ENCODE measurements around the gene MVB12B. TPM values are rescaled to one million over a fixed set of nuclear protein-coding genes. Genes with fewer than 3 reads are reported as not detected.

Gene MVB12B
- total RNA-seq, 1 experiment from 2014 or later: 9.4 TPM

DNA sequence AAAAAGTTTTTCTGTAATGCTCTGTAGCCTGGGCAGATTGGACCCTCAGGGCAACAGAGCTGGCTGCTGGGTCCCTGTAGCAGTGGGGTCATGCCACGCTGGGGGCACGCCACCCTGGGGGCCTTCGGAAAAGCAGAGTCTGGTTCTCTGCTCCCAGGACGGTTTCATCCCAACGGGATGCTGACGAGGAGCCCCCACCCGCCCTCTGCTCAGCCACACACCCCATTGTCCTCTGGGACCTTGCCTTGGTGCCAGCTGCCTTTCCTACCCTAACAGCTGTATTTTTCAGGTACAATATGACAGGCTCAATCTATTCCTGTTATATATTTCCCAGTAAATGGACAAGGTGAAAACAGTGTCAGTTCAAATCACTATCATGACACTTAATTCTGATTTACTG is 29.0 kb upstream of the MVB12B start:
- intact Hi-C loops (cut with micrococcal nuclease; ENCODE audit: unreplicated experiment): no loop called here
- Histone ChIP-seq H3K27me3 (ENCODE audit: control insufficient read depth, insufficient read depth, low read length) (no peaks in the 10 kb centered on the region), H3K4me3 (ENCODE audit: low read depth in 2 of 2, low read length in 2 of 2) (no peak overlapping the region), H3K36me3 (ENCODE audit: control insufficient read depth, insufficient read depth, low read length) (no peaks in the 10 kb centered on the region), H3K27ac (ENCODE audit: low read length) (no peak overlapping the region), H3K9me3 (ENCODE audit: control insufficient read depth, insufficient read depth, low read depth, low read length) (no peaks in the 10 kb centered on the region), H3K4me1 (ENCODE audit: control insufficient read depth, insufficient read depth, low read length) (no peaks in the 10 kb centered on the region)
- BruUV-seq (replicated peaks): no TSS peak
- no peak for ATAC-seq
- no peak for DNase-seq (ENCODE audit: low read depth, low spot score)
- TF ChIP-seq, protein P1, sequence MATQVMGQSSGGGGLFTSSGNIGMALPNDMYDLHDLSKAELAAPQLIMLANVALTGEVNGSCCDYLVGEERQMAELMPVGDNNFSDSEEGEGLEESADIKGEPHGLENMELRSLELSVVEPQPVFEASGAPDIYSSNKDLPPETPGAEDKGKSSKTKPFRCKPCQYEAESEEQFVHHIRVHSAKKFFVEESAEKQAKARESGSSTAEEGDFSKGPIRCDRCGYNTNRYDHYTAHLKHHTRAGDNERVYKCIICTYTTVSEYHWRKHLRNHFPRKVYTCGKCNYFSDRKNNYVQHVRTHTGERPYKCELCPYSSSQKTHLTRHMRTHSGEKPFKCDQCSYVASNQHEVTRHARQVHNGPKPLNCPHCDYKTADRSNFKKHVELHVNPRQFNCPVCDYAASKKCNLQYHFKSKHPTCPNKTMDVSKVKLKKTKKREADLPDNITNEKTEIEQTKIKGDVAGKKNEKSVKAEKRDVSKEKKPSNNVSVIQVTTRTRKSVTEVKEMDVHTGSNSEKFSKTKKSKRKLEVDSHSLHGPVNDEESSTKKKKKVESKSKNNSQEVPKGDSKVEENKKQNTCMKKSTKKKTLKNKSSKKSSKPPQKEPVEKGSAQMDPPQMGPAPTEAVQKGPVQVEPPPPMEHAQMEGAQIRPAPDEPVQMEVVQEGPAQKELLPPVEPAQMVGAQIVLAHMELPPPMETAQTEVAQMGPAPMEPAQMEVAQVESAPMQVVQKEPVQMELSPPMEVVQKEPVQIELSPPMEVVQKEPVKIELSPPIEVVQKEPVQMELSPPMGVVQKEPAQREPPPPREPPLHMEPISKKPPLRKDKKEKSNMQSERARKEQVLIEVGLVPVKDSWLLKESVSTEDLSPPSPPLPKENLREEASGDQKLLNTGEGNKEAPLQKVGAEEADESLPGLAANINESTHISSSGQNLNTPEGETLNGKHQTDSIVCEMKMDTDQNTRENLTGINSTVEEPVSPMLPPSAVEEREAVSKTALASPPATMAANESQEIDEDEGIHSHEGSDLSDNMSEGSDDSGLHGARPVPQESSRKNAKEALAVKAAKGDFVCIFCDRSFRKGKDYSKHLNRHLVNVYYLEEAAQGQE (IDR thresholded peaks at IDR 0.05; ENCODE audit: insufficient read depth in 1 of 2, low read depth in 2 of 2, low read length in 1 of 2): no peak
- TF ChIP-seq, protein P2, sequence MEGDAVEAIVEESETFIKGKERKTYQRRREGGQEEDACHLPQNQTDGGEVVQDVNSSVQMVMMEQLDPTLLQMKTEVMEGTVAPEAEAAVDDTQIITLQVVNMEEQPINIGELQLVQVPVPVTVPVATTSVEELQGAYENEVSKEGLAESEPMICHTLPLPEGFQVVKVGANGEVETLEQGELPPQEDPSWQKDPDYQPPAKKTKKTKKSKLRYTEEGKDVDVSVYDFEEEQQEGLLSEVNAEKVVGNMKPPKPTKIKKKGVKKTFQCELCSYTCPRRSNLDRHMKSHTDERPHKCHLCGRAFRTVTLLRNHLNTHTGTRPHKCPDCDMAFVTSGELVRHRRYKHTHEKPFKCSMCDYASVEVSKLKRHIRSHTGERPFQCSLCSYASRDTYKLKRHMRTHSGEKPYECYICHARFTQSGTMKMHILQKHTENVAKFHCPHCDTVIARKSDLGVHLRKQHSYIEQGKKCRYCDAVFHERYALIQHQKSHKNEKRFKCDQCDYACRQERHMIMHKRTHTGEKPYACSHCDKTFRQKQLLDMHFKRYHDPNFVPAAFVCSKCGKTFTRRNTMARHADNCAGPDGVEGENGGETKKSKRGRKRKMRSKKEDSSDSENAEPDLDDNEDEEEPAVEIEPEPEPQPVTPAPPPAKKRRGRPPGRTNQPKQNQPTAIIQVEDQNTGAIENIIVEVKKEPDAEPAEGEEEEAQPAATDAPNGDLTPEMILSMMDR (IDR thresholded peaks at IDR 0.05): no peak
- POLR2A ChIA-PET: no interaction called here
- CTCF ChIA-PET: no interaction called here
- in situ Hi-C loops (cut with HindIII; ENCODE audit: low pct_unique_long_range_greater_than_20kb, low sequenced_read_pairs): no loop called here

GRCh38 chr9:126298063-126298801 is 28.4 kb upstream of the MVB12B start:
- no peak for DNase-seq (ENCODE audit: low read depth, low spot score)
- POLR2A ChIA-PET: interaction anchor here (0.6 kb wide), 1 partner anchor 1140 kb away, joined by 6 read pairs; no protein-coding TSS in a partner anchor
- ATAC-seq: no peak
- BruUV-seq (replicated peaks): no TSS peak
- Histone ChIP-seq H3K27ac (ENCODE audit: low read length) (no peak overlapping the region), H3K36me3 (ENCODE audit: control insufficient read depth, insufficient read depth, low read length) (no peaks in the 10 kb centered on the region), H3K27me3 (ENCODE audit: control insufficient read depth, insufficient read depth, low read length) (no peaks in the 10 kb centered on the region), H3K4me3 (ENCODE audit: low read depth in 2 of 2, low read length in 2 of 2) (no peak overlapping the region), H3K9me3 (ENCODE audit: control insufficient read depth, insufficient read depth, low read depth, low read length) (no peaks in the 10 kb centered on the region), H3K4me1 (ENCODE audit: control insufficient read depth, insufficient read depth, low read length) (no peaks in the 10 kb centered on the region)
- in situ Hi-C loops (cut with HindIII; ENCODE audit: low pct_unique_long_range_greater_than_20kb, low sequenced_read_pairs) (no loop called here), intact Hi-C loops (cut with micrococcal nuclease; ENCODE audit: unreplicated experiment) (no loop called here)
- CTCF ChIA-PET: no interaction called here
- TF ChIP-seq SIN3A (IDR thresholded peaks at IDR 0.05; ENCODE audit: borderline replicate concordance, insufficient read depth, low read depth, low read length): no peak
- TF ChIP-seq, protein P1 (IDR thresholded peaks at IDR 0.05; ENCODE audit: insufficient read depth in 1 of 2, low read depth in 2 of 2, low read length in 1 of 2): no peak
- TF ChIP-seq POLR2AphosphoS5 (IDR thresholded peaks at IDR 0.05; ENCODE audit: low read depth, low read length): no peak
